CD4-positive, alpha-beta T cell (primary cell): ENCODE data around the gene VAV2. TPM values are rescaled to one million over a fixed set of nuclear protein-coding genes. Genes with fewer than 3 reads are reported as not detected.

ENCODE experiments used
- ATAC-seq: fragments of 200-7000 bp; cut with Tn5 transposase; one replicate; pipeline ENCODE4 v1.10.0; 2022; ENCODE audit warnings: mild to moderate bottlenecking; ENCODE audit not compliant: poor library complexity
- CTCF ChIA-PET: fragments of 350-600 bp; sonication (Branson Sonifier 250); formaldehyde crosslinking; loops from one replicate; lab custom pipeline; 2021; ENCODE audit warnings: antibody characterized with exemption, inconsistent platforms; lab: Charles Lee
- POLR2A ChIA-PET: fragments of 350-600 bp; sonication (Branson Sonifier 250); formaldehyde crosslinking; loops from one replicate; lab custom pipeline; 2021; ENCODE audit warnings: antibody characterized with exemption, inconsistent platforms; lab: Charles Lee
- DNase-seq, 14 experiments: peaks; one replicate each; pipeline ENCODE4 v3.0.0-alpha.2; 2013 to 2020; ENCODE audit warnings: mixed read lengths in 2 of 14
- H3K27ac ChIP-seq, 2 donors: one replicate each; pipeline versions ENCODE4 v1.5.1 to v1.7.0; 2013; ENCODE audit warnings: low read length in 2 of 2, low read depth in 1 of 2, mild to moderate bottlenecking in 1 of 2
- H3K27me3 ChIP-seq, 2 experiments: 1 replicate in 1 of 2; 2 replicates in 1 of 2; pipeline versions ENCODE4 v1.6.1 to v1.7.0; 2013; ENCODE audit warnings: low read length in 2 of 2, control low read depth in 1 of 2, mild to moderate bottlenecking in 1 of 2, moderate library complexity in 1 of 2; ENCODE audit not compliant: insufficient read depth in 2 of 2, control insufficient read depth in 1 of 2
- H3K36me3 ChIP-seq: one replicate; pipeline ENCODE4 v1.6.1; 2013; ENCODE audit warnings: low read length, control low read depth; ENCODE audit not compliant: insufficient read depth
- H3K4me1 ChIP-seq: one replicate; pipeline ENCODE4 v1.6.1; 2013; ENCODE audit warnings: low read length, control low read depth; ENCODE audit not compliant: insufficient read depth
- H3K4me3 ChIP-seq: one replicate; pipeline ENCODE4 v1.5.1; 2013; ENCODE audit warnings: mild to moderate bottlenecking, low read length, moderate library complexity
- H3K9me3 ChIP-seq, 2 experiments: 1 replicate in 1 of 2; 2 replicates in 1 of 2; pipeline versions ENCODE4 v1.6.1 to v1.7.0; 2013; ENCODE audit warnings: low read length in 2 of 2, mild to moderate bottlenecking in 2 of 2, control low read depth in 1 of 2, moderate library complexity in 1 of 2; ENCODE audit not compliant: control insufficient read depth in 1 of 2, insufficient read depth in 1 of 2
- H3K27ac Mint-ChIP-seq: one replicate; pipeline ENCODE4 v1.8.0; 2020; ENCODE audit warnings: mixed read lengths
- H3K27me3 Mint-ChIP-seq: one replicate; pipeline ENCODE4 v1.8.0; 2021; ENCODE audit warnings: mixed read lengths
- H3K36me3 Mint-ChIP-seq: one replicate; pipeline ENCODE4 v1.8.0; 2021; ENCODE audit warnings: low read depth, mixed read lengths
- H3K4me1 Mint-ChIP-seq: one replicate; pipeline ENCODE4 v1.8.0; 2021; ENCODE audit warnings: low read depth, mixed read lengths
- H3K4me3 Mint-ChIP-seq: one replicate; pipeline ENCODE4 v1.8.0; 2020; ENCODE audit warnings: mild to moderate bottlenecking, mixed read lengths
- H3K9me3 Mint-ChIP-seq: one replicate; pipeline ENCODE4 v1.8.0; 2020; ENCODE audit warnings: mixed read lengths
- intact Hi-C, 2 experiments: fragments of 100-400 bp; cut with DNase I in 1 of 2; cut with micrococcal nuclease in 1 of 2; formaldehyde crosslinking; loops; one replicate each; pipeline versions ENCODE4 v1.15.1 to v1.9.0; 2023 to 2025; cut with DNase I, micrococcal nuclease
- total RNA-seq, 174 experiments: library from RNA in 2 of 174; stranded (reverse) in 2 of 174; gene quantifications; one replicate each; pipeline ENCODE4 v1.2.3 and lab custom pipeline; 2021 to 2026
- TF ChIP-seq, protein P1 (sequence below): fragments of 200-600 bp; IDR thresholded peaks from one replicate; pipeline ENCODE4 v1.8.0; 2022; ENCODE audit warnings: antibody characterized with exemption, mild to moderate bottlenecking

VAV2 gene
- total RNA-seq, 2 experiments from 2014 or later = 1.6 to 1.7 TPM

- intact Hi-C loops = no loop called here
- Mint-ChIP-seq H3K4me3 (no peak overlapping the region), H3K4me1 (no peaks in the 10 kb centered on the region), H3K27ac (no peak overlapping the region), H3K9me3 (peaks cover 2% of the 10 kb centered on the region), H3K27me3 (no peaks in the 10 kb centered on the region), H3K36me3 (peaks cover 14% of the 10 kb centered on the region)
- Histone ChIP-seq H3K27me3 (no peaks in the 10 kb centered on the region), H3K27ac (no peak overlapping the region), H3K9me3 (no peaks in the 10 kb centered on the region), H3K4me1 (no peaks in the 10 kb centered on the region), H3K4me3 (no peak overlapping the region), H3K36me3 (no peaks in the 10 kb centered on the region)
- TF ChIP-seq, protein P1, sequence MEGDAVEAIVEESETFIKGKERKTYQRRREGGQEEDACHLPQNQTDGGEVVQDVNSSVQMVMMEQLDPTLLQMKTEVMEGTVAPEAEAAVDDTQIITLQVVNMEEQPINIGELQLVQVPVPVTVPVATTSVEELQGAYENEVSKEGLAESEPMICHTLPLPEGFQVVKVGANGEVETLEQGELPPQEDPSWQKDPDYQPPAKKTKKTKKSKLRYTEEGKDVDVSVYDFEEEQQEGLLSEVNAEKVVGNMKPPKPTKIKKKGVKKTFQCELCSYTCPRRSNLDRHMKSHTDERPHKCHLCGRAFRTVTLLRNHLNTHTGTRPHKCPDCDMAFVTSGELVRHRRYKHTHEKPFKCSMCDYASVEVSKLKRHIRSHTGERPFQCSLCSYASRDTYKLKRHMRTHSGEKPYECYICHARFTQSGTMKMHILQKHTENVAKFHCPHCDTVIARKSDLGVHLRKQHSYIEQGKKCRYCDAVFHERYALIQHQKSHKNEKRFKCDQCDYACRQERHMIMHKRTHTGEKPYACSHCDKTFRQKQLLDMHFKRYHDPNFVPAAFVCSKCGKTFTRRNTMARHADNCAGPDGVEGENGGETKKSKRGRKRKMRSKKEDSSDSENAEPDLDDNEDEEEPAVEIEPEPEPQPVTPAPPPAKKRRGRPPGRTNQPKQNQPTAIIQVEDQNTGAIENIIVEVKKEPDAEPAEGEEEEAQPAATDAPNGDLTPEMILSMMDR = no peak
- POLR2A ChIA-PET = no interaction called here
- CTCF ChIA-PET = no interaction called here
- no peak for ATAC-seq
- DNase-seq = no peak
Measured at GRCh38 chr9:133775291-133775690, 216.8 kb downstream of the VAV2 start.

GRCh38 chr9:133774799-133775198, 217.3 kb downstream of the VAV2 start:
- Histone ChIP-seq H3K4me3 (no peak overlapping the region), H3K27ac (no peak overlapping the region), H3K4me1 (no peaks in the 10 kb centered on the region), H3K9me3 (no peaks in the 10 kb centered on the region), H3K36me3 (no peaks in the 10 kb centered on the region), H3K27me3 (no peaks in the 10 kb centered on the region)
- Mint-ChIP-seq H3K4me3 (no peak overlapping the region), H3K9me3 (peaks cover 2% of the 10 kb centered on the region), H3K4me1 (no peaks in the 10 kb centered on the region), H3K36me3 (peaks cover 14% of the 10 kb centered on the region), H3K27me3 (no peaks in the 10 kb centered on the region), H3K27ac (no peak overlapping the region)
- ChIA-PET CTCF (no interaction called here), POLR2A (no interaction called here)
- intact Hi-C loops = no loop called here
- TF ChIP-seq, protein P1 = no peak
- ATAC-seq (no peak), DNase-seq (no peak)

DNA sequence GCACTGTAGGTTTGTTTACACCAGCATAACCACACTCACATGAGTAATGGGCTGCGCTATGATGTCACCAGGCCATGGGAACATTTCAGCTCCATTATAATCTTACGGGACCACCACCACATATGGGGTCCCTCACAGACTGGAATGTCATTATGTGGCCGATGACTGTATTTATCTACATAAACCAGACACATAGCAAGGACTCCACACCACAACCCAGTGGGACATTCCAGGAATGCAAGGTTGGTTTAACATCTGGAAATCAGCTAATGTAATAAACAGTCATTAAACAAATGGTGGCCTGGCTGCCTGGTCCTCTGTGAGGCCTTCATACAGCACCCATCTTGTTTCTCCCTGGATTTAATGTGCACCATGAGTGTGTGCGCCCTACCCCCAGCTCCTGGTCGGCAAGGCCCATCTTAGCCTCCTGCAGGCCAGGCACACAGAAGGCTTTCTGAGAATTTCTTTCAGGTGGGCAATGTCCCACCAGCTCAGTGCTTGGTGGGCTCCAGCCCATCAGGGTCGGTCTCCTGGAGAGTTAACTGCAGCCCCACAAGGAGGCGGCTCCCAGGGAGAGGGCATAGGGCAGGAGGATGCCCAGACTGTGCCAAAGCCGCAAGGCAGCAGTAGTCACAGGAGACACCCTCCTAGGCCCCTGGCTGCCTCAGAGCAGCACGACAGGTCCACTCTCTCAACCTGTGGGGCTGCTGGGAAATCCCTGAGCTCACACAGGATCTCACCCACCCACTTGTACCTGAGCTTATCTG, 218.1 kb downstream of the VAV2 start:
- Histone ChIP-seq H3K27ac (no peak overlapping the region), H3K4me1 (no peaks in the 10 kb centered on the region), H3K4me3 (no peak overlapping the region), H3K27me3 (no peaks in the 10 kb centered on the region), H3K9me3 (no peaks in the 10 kb centered on the region), H3K36me3 (no peaks in the 10 kb centered on the region)
- Mint-ChIP-seq H3K27ac (no peak overlapping the region), H3K36me3 (peaks cover 14% of the 10 kb centered on the region), H3K4me1 (no peaks in the 10 kb centered on the region), H3K27me3 (no peaks in the 10 kb centered on the region), H3K4me3 (no peak overlapping the region), H3K9me3 (peaks cover 2% of the 10 kb centered on the region)
- DNase-seq (no peak), ATAC-seq (no peak)
- TF ChIP-seq, protein P1 = no peak
- ChIA-PET CTCF (interaction anchor here (0.9 kb wide), 1 partner anchor 8 kb away, joined by 4 read pairs; no protein-coding TSS in a partner anchor), POLR2A (no interaction called here)
- intact Hi-C loops = no loop called here
